Measurements from ENCODE around the gene DBNL.

- TF ChIP-seq EZH2phosphoT487 (IDR thresholded peaks at IDR 0.05; ENCODE audit: borderline replicate concordance, low read length) = no peak
- TF ChIP-seq CTCF (IDR thresholded peaks at IDR 0.05; ENCODE audit: low read depth, low read length, poor library complexity, severe bottlenecking) = no peak
Observed at GRCh38 chr7:44096326-44096881, 51.9 kb downstream of the DBNL start.
